GM12801 (cell line): ENCODE data around the gene DKC1.

ENCODE experiments used
- CTCF ChIP-seq: IDR thresholded peaks from one replicate; pipeline ENCODE4 v1.5.1; 2011; ENCODE audit warnings: control low read depth; ENCODE audit not compliant: insufficient read length; ENCODE audit errors: extremely low read depth

The DKC1 gene

DNA sequence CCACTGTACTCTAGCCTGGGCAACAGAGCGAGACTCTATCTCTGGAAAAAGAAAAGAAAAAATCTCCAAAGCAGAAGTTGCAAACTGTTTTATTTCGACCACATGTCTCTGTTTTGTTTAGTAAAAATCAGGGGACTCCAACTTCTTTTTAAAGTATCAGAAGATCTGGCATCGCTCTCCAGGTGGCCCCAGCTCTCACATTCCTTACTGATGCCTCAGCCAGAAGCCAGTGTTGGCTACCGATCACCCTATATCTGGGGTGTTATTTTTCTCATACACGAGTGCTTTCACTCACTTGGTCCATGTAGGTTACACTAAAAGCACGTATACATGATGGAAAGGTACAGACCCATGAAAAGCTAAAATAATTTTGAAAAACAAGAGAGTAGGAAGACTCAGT is 34.3 kb downstream of the DKC1 start:
- TF ChIP-seq CTCF, result no peak

DNA sequence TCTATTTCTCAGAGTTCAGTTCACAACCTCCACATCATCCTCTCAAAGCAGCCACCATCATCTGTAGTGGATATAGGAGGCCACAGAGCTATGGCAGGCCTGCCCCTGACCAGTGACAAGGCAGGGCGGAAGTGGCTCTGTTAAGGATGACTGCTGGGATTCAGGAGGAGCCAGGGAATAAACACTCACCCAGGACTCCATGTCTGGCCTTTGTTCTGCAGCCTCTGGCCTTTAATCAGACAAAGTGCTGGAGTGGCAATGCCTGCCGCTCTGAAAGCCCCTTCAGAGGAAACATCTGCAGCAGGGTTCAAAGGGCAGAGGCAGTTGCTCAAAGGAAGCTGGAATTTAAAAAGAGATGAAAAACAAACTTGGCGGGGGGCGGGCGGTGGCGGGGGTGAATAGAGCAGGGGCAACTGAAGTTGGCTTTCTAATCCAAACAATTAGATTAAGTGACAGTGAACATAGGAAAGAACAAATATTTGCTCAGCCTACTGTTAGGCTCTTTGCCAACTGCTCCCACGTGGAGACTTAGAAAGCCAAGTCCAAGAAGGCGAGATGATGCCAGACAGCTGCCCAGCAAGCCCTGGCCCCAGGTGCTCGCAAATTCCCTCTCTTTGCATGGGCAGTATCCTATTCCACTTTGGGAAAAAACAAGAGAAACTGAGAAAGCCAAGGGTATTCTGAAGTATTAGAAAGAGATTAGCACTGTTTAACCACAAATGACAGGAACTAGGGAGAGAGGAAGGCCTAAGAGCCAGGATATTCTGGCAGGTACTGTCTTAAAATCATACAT is 37.1 kb downstream of the DKC1 start:
- no peak for TF ChIP-seq CTCF

DNA sequence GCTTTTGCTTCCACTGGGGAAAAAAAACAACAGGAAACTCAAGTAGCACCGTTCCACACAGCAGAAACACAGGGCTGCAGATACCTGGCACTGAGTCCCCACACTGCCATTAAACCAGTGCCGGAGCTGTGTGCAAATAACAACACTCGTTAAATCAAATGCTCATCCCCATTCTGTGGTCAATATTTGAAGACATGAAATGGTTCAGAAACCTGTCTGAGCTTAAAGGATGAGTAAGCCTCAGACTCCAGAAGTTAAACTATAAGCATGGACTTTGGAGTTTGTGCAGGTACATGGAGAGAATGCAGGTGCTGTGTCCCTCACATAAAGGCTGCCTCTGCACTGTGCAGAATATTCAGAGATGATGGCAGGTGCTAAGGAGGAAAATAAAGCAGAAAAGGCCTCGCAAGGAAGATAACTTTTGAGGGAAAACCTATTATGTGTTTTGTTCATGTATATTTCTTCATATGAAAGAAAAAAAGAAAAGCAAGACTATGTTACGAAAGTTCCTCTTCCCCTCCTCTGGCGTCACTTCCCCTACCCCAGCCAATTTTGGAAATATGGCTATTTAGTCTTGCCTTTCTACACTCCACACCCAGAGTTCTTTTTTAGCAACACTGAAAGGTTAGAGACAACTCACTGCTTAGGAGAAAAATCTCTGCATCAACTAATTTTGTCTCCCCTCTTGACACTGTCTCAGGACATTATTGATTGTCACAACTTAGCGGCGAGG is 38.0 kb downstream of the DKC1 start:
- no peak for TF ChIP-seq CTCF

DNA sequence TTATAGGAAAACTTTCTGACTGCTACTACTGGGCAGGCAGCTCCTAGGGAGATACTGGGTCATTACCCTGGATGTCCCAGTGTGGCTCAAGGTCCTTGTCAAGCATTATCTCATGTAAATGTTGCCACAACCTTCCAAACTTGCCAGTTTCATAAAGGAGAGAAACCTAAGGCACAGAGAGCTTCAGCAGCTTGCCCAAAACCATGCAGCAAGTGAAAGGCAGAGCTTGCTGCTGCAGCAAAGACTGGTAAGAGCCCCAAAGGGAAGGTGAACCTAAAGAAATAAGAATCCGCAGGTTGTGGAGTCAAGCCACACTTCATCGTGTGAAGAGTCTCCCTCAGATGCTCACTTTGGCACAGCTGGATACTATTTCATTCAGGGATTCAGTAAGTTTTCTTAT is 40.3 kb downstream of the DKC1 start:
- TF ChIP-seq CTCF, result no peak

GRCh38 chrX:154804261-154804956 is 41.7 kb downstream of the DKC1 start:
- TF ChIP-seq CTCF, result no peak

DNA sequence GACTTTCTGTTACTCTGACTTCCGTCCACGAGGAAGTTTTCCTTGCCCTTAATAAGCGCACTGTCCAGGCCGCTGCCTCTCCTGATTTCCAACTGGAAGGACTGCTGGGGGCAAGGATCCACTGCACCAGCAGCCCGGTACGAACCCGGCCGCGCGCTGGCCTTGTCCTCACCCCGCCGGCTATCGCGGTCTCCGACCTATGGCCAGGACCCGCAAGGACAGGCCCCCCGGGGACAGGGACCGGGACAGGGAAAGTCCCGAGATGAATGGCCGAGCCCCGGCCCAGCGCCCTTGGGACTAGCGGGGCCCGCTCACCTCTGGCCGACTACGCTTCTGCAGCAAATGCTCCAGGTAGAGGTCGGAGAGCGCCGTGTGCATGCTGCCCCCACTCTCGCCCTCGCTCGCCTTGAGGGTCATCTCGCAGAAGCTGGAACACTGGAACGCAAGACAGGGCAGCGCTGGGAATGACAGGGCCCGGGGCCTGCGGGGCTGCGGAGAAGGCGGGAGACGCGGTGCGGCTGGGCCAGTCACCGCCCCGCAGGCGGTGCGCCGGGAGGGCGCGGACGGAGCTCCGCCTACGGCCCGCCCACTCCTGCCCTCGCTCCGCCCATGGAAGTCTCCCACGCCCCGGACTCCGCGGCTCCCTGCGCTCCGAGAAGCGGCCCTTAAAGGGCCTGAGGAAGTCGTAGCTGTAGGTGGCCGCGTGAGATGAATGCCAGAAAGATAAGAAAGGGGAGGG is 42.5 kb downstream of the DKC1 start, which contains the start of gene MPP1:
Gene MPP1, minus strand, starts transcription at position 529 of the 739 bp plus-strand sequence. Its CDS starts 112 bp downstream, at position 417.
- no peak for TF ChIP-seq CTCF
